ENCODE measurements around the gene YWHAG. TPM values are rescaled to one million over a fixed set of nuclear protein-coding genes. Genes with fewer than 3 reads are reported as not detected.

Gene YWHAG
- total RNA-seq, 4 donors from 2014 or later: 49.8 to 86.2 (median 70.3) TPM

- no peaks in the 10 kb centered on the region for H3K9me3 ChIP-seq
- no peak overlapping the region for H3K27ac ChIP-seq
- H3K27me3 ChIP-seq: no peaks in the 10 kb centered on the region
- peaks cover 0 to 73% (median 10%) of the 10 kb centered on the region in 3 donors for H3K4me1 ChIP-seq
- no peak for ATAC-seq
- H3K4me3 ChIP-seq: no peak overlapping the region
- 72 to 82% methylated on average over 13 to 15 of the region's 15 CpGs for WGBS, 2 donors (ENCODE audit: low coverage in 1 of 2)
- peaks cover 0 to 39% of the 10 kb centered on the region in 2 donors for H3K36me3 ChIP-seq
- TF ChIP-seq POLR2A (IDR thresholded peaks at IDR 0.05) (no peak), EP300 (IDR thresholded peaks at IDR 0.05) (no peak), POLR2AphosphoS5 (IDR thresholded peaks at IDR 0.05) (no peak)
- TF ChIP-seq, protein P1, sequence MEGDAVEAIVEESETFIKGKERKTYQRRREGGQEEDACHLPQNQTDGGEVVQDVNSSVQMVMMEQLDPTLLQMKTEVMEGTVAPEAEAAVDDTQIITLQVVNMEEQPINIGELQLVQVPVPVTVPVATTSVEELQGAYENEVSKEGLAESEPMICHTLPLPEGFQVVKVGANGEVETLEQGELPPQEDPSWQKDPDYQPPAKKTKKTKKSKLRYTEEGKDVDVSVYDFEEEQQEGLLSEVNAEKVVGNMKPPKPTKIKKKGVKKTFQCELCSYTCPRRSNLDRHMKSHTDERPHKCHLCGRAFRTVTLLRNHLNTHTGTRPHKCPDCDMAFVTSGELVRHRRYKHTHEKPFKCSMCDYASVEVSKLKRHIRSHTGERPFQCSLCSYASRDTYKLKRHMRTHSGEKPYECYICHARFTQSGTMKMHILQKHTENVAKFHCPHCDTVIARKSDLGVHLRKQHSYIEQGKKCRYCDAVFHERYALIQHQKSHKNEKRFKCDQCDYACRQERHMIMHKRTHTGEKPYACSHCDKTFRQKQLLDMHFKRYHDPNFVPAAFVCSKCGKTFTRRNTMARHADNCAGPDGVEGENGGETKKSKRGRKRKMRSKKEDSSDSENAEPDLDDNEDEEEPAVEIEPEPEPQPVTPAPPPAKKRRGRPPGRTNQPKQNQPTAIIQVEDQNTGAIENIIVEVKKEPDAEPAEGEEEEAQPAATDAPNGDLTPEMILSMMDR (IDR thresholded peaks at IDR 0.05): no peak
Observed at GRCh38 chr7:76328389-76328788, 30.4 kb downstream of the YWHAG start.

DNA sequence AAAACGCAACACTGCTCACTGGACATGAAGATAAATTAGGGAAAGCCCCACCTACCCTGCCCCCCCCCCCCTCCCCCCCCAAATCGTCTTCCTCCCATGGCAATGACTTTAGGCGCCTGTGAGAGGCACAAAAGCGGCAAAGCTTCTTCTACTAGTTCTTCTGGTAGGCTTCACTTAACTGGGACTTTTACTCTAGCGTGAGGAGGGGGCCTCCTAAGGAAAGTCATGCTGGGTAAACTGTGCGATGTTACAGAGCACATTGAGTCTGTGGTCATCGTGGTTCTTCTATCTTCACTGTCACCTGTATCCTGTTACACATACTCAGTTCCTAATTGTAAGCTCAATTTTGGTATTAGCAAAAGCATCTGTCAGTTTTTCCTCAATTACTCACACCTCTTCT, 31.2 kb downstream of the YWHAG start:
- Histone ChIP-seq H3K27ac (peak overlapping the region in 2 of 4 donors; percentile 28 to 43), H3K36me3 (peaks cover 0 to 39% of the 10 kb centered on the region in 2 donors), H3K9me3 (no peaks in the 10 kb centered on the region), H3K4me1 (peaks cover 0 to 73% (median 7%) of the 10 kb centered on the region in 3 donors), H3K27me3 (no peaks in the 10 kb centered on the region), H3K4me3 (no peak overlapping the region)
- TF ChIP-seq, protein P1 (IDR thresholded peaks at IDR 0.05): no peak
- TF ChIP-seq POLR2A (IDR thresholded peaks at IDR 0.05): no peak
- no peak for TF ChIP-seq EP300 (IDR thresholded peaks at IDR 0.05)
- TF ChIP-seq POLR2AphosphoS5 (IDR thresholded peaks at IDR 0.05): no peak
- no peak for ATAC-seq
- WGBS, 2 donors (ENCODE audit: low coverage in 1 of 2): 0 to 45% methylated on average over 1 to 4 of the region's 7 CpGs

- Histone ChIP-seq H3K27me3 (no peaks in the 10 kb centered on the region), H3K36me3 (peaks cover 0 to 39% of the 10 kb centered on the region in 2 donors), H3K4me1 (peaks cover 0 to 73% (median 7%) of the 10 kb centered on the region in 3 donors), H3K27ac (peak overlapping the region in 3 of 4 donors; percentile 29 to 43 (median 31)), H3K4me3 (no peak overlapping the region), H3K9me3 (no peaks in the 10 kb centered on the region)
- 33 to 44% methylated on average over 5 of the region's 5 CpGs for WGBS, 2 donors (ENCODE audit: low coverage in 1 of 2)
- no peak for TF ChIP-seq EP300 (IDR thresholded peaks at IDR 0.05)
- no peak for TF ChIP-seq POLR2A (IDR thresholded peaks at IDR 0.05)
- TF ChIP-seq POLR2AphosphoS5 (IDR thresholded peaks at IDR 0.05): no peak
- TF ChIP-seq, protein P1 (IDR thresholded peaks at IDR 0.05): no peak
- no peak for ATAC-seq
Observed at GRCh38 chr7:76326646-76327233, 32.1 kb downstream of the YWHAG start.

DNA sequence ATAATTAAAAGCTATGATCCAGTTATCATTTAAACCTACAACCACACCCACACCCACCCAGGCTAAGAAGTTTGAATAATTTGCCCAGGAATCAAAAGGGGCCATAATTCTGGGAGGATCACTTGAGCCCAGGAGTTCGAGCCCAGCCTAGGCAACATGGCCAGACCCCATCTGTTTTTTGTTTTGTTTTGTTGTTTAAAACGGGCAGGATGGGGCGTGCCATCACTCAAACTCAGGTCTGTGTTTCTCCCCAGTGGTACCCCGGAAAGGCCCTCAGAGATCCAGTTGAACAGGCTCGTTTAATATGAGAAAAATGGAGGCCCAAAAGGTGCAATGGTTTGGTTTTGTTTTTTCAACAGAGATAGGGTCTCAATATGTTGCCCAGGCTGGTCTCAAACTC, 33.0 kb downstream of the YWHAG start:
- no peaks in the 10 kb centered on the region for H3K27me3 ChIP-seq
- TF ChIP-seq POLR2AphosphoS5 (IDR thresholded peaks at IDR 0.05) (no peak), POLR2A (IDR thresholded peaks at IDR 0.05) (no peak), EP300 (IDR thresholded peaks at IDR 0.05) (no peak)
- TF ChIP-seq, protein P1 (IDR thresholded peaks at IDR 0.05): no peak
- peak overlapping the region in 1 of 4 donors; percentile 43 for H3K27ac ChIP-seq
- no peak for ATAC-seq
- H3K4me1 ChIP-seq: peaks cover 0 to 64% (median 7%) of the 10 kb centered on the region in 3 donors
- 83 to 85% methylated on average over 3 to 4 of the region's 5 CpGs for WGBS, 2 donors (ENCODE audit: low coverage in 1 of 2)
- H3K4me3 ChIP-seq: no peak overlapping the region
- peaks cover 0 to 39% of the 10 kb centered on the region in 2 donors for H3K36me3 ChIP-seq
- H3K9me3 ChIP-seq: no peaks in the 10 kb centered on the region

DNA sequence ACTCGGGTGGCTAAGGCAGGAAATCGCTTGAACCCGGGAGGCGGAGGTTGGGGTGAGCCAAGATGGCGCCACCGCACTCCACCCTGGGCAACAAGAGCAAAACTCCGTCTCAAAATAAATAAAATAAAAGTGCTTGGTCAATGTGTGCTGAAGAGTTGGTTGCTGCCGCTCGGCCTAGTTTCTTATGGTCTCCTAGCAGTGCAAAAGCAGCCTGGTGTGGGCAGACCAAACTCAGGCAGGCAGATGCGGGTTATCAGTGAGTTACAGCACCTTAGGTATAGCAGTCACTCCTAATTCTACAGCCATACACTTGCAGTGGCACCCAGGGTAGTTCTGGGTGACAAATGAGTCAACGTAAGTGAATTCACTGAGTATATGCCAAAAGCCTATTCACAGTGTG, 33.7 kb downstream of the YWHAG start:
- ATAC-seq: no peak

More for the DNA sequence above, 33.7 kb downstream of the YWHAG start:
- H3K27me3 ChIP-seq: no peaks in the 10 kb centered on the region
- H3K36me3 ChIP-seq: peaks cover 0 to 39% of the 10 kb centered on the region in 2 donors
- peak overlapping the region in 1 of 4 donors; percentile 10 for H3K27ac ChIP-seq
- TF ChIP-seq EP300 (IDR thresholded peaks at IDR 0.05): no peak
- no peak for TF ChIP-seq POLR2AphosphoS5 (IDR thresholded peaks at IDR 0.05)
- TF ChIP-seq POLR2A (IDR thresholded peaks at IDR 0.05): no peak
- TF ChIP-seq, protein P1 (IDR thresholded peaks at IDR 0.05): no peak
- WGBS, 2 donors (ENCODE audit: low coverage in 1 of 2): 91 to 92% methylated on average over 4 to 9 of the region's 11 CpGs
- no peak overlapping the region for H3K4me3 ChIP-seq
- no peaks in the 10 kb centered on the region for H3K9me3 ChIP-seq
- H3K4me1 ChIP-seq: peaks cover 0 to 57% (median 7%) of the 10 kb centered on the region in 3 donors
